Activated CD4-positive, CD25-positive, alpha-beta regulatory T cell (primary cell): Measurements from ENCODE around the gene FAM83B.
"Not testable (repeated sequence)": the region's sequence is repeated elsewhere in the genome, so short reads cannot be mapped to it uniquely, and the experiment has no call there.

ENCODE experiments used
- DNase-seq, 4 experiments: peaks; one replicate each; lab custom pipeline; 2025; lab: John Stamatoyannopoulos, UW

The FAM83B gene

GRCh38 chr6:54846243-54846856 lies at the start of gene FAM83B:
TSS of gene FAM83B (plus strand) at chr6:54846771. CDS start at chr6:54870247, 23,476 bp downstream.
- no peak for DNase-seq

GRCh38 chr6:54796918-54797317 lies 49.7 kb upstream of the FAM83B start:
- DNase-seq = not testable (repeated sequence)

GRCh38 chr6:54800050-54800600 lies 46.4 kb upstream of the FAM83B start:
- DNase-seq = no peak

GRCh38 chr6:54801244-54801643 lies 45.3 kb upstream of the FAM83B start:
- DNase-seq = no peak

- no peak for DNase-seq
These were observed 44.9 kb upstream of the FAM83B start for GRCh38 chr6:54801669-54802068.

- no peak for DNase-seq
These were observed 43.6 kb upstream of the FAM83B start for GRCh38 chr6:54802775-54803634.

GRCh38 chr6:54805077-54805476 lies 41.5 kb upstream of the FAM83B start:
- DNase-seq = no peak

- no peak for DNase-seq
These were observed 36.4 kb upstream of the FAM83B start for GRCh38 chr6:54810147-54810546.

- DNase-seq = no peak
These were observed 32.7 kb upstream of the FAM83B start for GRCh38 chr6:54813892-54814291.

GRCh38 chr6:54817236-54817635 lies 29.3 kb upstream of the FAM83B start:
- DNase-seq = no peak

- no peak for DNase-seq
These were observed 28.7 kb upstream of the FAM83B start for GRCh38 chr6:54817834-54818233.

GRCh38 chr6:54824225-54824624 lies 22.3 kb upstream of the FAM83B start:
- not testable (repeated sequence) for DNase-seq

- DNase-seq = no peak
These were observed 19.6 kb upstream of the FAM83B start for GRCh38 chr6:54827010-54827409.

- DNase-seq = no peak
These were observed 16.4 kb upstream of the FAM83B start for GRCh38 chr6:54830216-54830615.

GRCh38 chr6:54835176-54835575 lies 11.4 kb upstream of the FAM83B start:
- DNase-seq = no peak

GRCh38 chr6:54846857-54847674 lies 495 bp downstream of the FAM83B start:
- DNase-seq = no peak

GRCh38 chr6:54847799-54848597 lies 1.4 kb downstream of the FAM83B start:
- DNase-seq = no peak

- no peak for DNase-seq
These were observed 3.5 kb downstream of the FAM83B start for GRCh38 chr6:54850114-54850513.

- no peak for DNase-seq
These were observed 9.6 kb downstream of the FAM83B start for GRCh38 chr6:54856129-54856528.

GRCh38 chr6:54860132-54860531 lies 13.6 kb downstream of the FAM83B start:
- no peak for DNase-seq

GRCh38 chr6:54860739-54861138 lies 14.2 kb downstream of the FAM83B start:
- no peak for DNase-seq
